ENCODE results near the gene DDAH1.

DNA sequence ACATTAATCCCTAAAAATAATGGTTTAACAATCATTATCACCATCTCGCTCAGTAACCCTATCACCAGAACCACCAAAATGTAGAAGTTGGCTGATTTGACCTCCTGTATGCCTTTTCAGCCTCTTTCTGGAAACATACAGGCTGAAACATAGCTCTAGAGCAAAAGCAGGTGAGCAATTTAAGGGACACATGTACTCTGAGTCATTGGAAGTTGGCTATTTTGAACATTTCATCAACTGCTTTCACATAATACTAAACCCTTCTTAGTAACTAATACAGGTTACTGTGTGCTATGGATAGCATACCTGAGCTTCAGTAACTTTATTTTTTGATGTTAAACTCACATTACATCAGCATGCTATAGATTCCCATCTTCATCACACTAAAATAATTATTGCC, 19.8 kb upstream of the DDAH1 start:
- TF ChIP-seq, protein P1, sequence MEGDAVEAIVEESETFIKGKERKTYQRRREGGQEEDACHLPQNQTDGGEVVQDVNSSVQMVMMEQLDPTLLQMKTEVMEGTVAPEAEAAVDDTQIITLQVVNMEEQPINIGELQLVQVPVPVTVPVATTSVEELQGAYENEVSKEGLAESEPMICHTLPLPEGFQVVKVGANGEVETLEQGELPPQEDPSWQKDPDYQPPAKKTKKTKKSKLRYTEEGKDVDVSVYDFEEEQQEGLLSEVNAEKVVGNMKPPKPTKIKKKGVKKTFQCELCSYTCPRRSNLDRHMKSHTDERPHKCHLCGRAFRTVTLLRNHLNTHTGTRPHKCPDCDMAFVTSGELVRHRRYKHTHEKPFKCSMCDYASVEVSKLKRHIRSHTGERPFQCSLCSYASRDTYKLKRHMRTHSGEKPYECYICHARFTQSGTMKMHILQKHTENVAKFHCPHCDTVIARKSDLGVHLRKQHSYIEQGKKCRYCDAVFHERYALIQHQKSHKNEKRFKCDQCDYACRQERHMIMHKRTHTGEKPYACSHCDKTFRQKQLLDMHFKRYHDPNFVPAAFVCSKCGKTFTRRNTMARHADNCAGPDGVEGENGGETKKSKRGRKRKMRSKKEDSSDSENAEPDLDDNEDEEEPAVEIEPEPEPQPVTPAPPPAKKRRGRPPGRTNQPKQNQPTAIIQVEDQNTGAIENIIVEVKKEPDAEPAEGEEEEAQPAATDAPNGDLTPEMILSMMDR (IDR thresholded peaks at IDR 0.05; ENCODE audit: extremely low read depth in 1 of 2, insufficient read depth in 1 of 2, low read depth in 1 of 2, low read length in 2 of 2) = no peak
- TF ChIP-seq EZH2 (IDR thresholded peaks at IDR 0.05; ENCODE audit: borderline replicate concordance, low read depth, low read length, severe bottlenecking) (no peak), POLR2AphosphoS5 (IDR thresholded peaks at IDR 0.05; ENCODE audit: insufficient read depth, low read depth, low read length) (no peak), POLR2A (IDR thresholded peaks at IDR 0.05; ENCODE audit: low read depth, low read length) (no peak)
